Measurements from ENCODE around the gene LOXHD1.

The LOXHD1 gene

DNA sequence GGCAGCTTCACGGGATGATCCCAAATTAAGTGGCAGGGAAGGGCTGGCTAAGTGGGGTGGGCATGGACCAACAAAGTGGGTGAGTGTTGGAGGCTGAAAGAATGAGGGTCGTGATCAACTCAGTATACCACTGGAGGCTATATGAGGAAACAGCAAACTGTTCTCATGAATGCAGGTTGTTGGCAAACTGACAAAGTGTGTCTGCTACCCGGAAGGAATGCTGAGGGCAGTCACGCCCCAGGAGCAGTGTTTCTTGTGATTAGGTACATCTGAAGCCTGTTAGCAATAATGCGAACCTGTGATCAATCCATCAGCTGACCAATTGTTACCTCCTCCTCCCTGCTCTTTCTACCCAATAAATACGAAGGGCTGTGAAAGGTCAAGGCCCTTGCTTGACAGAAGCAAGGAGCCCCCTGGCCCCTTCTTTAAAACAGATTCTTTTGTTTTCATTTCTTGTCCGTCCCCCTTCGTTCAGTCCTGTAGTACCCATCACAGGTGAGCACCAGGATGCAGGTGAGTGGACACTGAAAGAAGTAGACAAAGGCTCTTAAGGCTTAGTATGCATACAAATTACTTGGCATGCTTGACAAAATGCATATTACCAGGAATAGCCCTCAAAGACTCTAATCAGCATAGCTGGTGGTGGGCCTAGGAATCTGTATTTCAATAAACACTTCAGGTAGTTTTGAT is 67.9 kb downstream of the LOXHD1 start:
- H3K27me3 ChIP-seq (ENCODE audit: insufficient read depth, poor library complexity, severe bottlenecking), result peaks cover 4% of the 10 kb centered on the region
- DNase-seq (ENCODE audit: low read depth in 1 of 2, low spot score in 1 of 2), result no peak
- H3K4me3 ChIP-seq (replicated peaks; ENCODE audit: insufficient read depth, low read length), result no peak overlapping the region
- H3K27ac ChIP-seq (replicated peaks), result no peak overlapping the region
- TF ChIP-seq, protein P1, sequence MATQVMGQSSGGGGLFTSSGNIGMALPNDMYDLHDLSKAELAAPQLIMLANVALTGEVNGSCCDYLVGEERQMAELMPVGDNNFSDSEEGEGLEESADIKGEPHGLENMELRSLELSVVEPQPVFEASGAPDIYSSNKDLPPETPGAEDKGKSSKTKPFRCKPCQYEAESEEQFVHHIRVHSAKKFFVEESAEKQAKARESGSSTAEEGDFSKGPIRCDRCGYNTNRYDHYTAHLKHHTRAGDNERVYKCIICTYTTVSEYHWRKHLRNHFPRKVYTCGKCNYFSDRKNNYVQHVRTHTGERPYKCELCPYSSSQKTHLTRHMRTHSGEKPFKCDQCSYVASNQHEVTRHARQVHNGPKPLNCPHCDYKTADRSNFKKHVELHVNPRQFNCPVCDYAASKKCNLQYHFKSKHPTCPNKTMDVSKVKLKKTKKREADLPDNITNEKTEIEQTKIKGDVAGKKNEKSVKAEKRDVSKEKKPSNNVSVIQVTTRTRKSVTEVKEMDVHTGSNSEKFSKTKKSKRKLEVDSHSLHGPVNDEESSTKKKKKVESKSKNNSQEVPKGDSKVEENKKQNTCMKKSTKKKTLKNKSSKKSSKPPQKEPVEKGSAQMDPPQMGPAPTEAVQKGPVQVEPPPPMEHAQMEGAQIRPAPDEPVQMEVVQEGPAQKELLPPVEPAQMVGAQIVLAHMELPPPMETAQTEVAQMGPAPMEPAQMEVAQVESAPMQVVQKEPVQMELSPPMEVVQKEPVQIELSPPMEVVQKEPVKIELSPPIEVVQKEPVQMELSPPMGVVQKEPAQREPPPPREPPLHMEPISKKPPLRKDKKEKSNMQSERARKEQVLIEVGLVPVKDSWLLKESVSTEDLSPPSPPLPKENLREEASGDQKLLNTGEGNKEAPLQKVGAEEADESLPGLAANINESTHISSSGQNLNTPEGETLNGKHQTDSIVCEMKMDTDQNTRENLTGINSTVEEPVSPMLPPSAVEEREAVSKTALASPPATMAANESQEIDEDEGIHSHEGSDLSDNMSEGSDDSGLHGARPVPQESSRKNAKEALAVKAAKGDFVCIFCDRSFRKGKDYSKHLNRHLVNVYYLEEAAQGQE (IDR thresholded peaks at IDR 0.05; ENCODE audit: insufficient replicate concordance, low read depth), result no peak
- TF ChIP-seq GABPA (IDR thresholded peaks at IDR 0.05; ENCODE audit: low read depth) (no peak), CTCF (IDR thresholded peaks at IDR 0.05; ENCODE audit: insufficient read depth, low read length) (no peak), POLR2AphosphoS5 (IDR thresholded peaks at IDR 0.05; ENCODE audit: low read depth) (no peak), SPI1 (IDR thresholded peaks at IDR 0.05; ENCODE audit: borderline replicate concordance, low read depth) (no peak)

DNA sequence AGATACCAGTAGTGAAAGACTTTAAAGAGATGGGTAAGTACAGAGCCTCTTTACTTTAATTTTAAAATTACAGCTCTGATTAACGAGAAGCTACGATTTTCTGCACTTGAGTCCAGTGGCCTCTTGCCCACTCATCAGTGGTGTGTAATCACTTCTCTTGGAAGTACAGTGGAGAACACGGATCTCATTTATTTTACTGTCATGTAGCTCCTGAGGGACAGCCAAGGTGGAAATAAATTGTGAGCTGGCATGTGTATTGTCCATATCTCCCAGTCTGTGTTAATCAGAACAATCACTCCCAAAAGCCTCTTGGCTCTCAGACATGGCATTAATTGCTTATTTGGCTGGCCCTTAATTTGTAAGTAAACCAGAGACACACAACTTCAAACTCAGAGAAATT is 69.4 kb downstream of the LOXHD1 start:
- Histone ChIP-seq H3K27ac (replicated peaks) (no peak overlapping the region), H3K4me3 (replicated peaks; ENCODE audit: insufficient read depth, low read length) (no peak overlapping the region), H3K27me3 (ENCODE audit: insufficient read depth, poor library complexity, severe bottlenecking) (peaks cover 4% of the 10 kb centered on the region)
- DNase-seq (ENCODE audit: low read depth in 1 of 2, low spot score in 1 of 2), result no peak
- TF ChIP-seq GABPA (IDR thresholded peaks at IDR 0.05; ENCODE audit: low read depth) (no peak), SPI1 (IDR thresholded peaks at IDR 0.05; ENCODE audit: borderline replicate concordance, low read depth) (no peak), CTCF (IDR thresholded peaks at IDR 0.05; ENCODE audit: insufficient read depth, low read length) (no peak), POLR2AphosphoS5 (IDR thresholded peaks at IDR 0.05; ENCODE audit: low read depth) (no peak)
- TF ChIP-seq, protein P1 (IDR thresholded peaks at IDR 0.05; ENCODE audit: insufficient replicate concordance, low read depth), result no peak

DNA sequence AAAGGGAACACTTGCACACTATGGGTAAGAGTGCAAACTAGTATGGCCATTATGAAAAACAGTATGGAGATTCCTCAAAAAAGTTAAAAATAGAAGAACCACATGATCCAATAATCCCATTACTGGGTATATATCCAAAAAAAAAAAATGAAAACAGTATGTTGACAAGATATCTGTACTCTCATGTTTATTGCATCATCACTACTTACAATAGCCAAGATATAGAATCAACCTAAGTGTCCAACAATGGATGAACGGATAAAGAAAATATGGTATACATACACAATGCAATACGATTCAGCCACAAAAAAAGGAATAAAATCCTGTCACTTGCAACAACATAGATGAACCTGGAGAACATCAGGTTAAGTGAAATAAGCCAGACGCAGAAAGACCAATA is 73.3 kb downstream of the LOXHD1 start:
- Histone ChIP-seq H3K4me3 (replicated peaks; ENCODE audit: insufficient read depth, low read length) (no peak overlapping the region), H3K27me3 (ENCODE audit: insufficient read depth, poor library complexity, severe bottlenecking) (no peaks in the 10 kb centered on the region), H3K27ac (replicated peaks) (no peak overlapping the region)
- DNase-seq (ENCODE audit: low read depth in 1 of 2, low spot score in 1 of 2), result no peak
- no peak for TF ChIP-seq SPI1 (IDR thresholded peaks at IDR 0.05; ENCODE audit: borderline replicate concordance, low read depth)
- TF ChIP-seq GABPA (IDR thresholded peaks at IDR 0.05; ENCODE audit: low read depth), result no peak

- Histone ChIP-seq H3K4me3 (replicated peaks; ENCODE audit: insufficient read depth, low read length) (no peak overlapping the region), H3K27me3 (ENCODE audit: insufficient read depth, poor library complexity, severe bottlenecking) (no peaks in the 10 kb centered on the region), H3K27ac (replicated peaks) (no peak overlapping the region)
- no peak for DNase-seq (ENCODE audit: low read depth in 1 of 2, low spot score in 1 of 2)
- TF ChIP-seq, protein P1 (IDR thresholded peaks at IDR 0.05; ENCODE audit: insufficient replicate concordance, low read depth), result no peak
These were observed 75.4 kb downstream of the LOXHD1 start for GRCh38 chr18:46581648-46582047.
